ENCODE measurements around the gene PRSS38. TPM values are rescaled to one million over a fixed set of nuclear protein-coding genes. Genes with fewer than 3 reads are reported as not detected.

Gene PRSS38
- total and polyA plus RNA-seq, 2 donors from 2014 or later, result not detected

DNA sequence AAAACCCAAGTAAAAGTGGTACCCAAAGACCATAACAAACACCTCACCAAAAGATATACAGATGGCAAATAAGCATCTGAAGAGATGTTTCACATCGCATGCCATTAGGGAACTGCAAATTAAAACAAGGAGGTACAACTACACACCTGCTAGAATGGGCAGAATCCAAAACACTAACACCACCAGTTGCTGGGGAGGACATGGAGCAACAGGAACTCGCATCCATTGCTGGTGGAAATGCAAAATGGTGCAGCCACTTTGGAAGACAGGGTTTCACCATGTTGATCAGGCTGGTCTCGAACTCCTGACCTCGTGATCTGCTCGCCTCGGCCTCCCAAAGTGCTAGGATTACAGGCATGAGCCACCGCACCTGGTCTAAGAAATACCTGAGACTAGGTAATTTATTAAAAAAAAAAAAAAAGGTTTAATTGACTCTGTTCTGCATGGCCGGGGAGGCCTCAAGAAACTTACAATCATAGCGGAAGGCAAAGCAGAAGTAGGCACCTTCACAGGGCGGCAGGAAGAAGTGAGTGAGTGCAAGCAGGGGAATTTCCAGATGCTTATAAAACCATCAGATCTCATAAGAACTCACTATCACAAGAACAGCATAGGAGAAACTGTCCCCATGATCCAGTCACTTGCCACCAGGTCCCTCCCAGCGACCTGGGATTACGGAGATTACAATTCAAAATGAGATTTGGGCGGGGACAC is 30.2 kb upstream of the PRSS38 start:
- intact Hi-C loops (cut with DNase I), result no loop called here
- H3K9ac ChIP-seq (ENCODE audit: low read length in 3 of 3), result no peak overlapping the region
- DNase-seq (no peak), FAIRE-seq (no peak)
- TF ChIP-seq, protein P1, sequence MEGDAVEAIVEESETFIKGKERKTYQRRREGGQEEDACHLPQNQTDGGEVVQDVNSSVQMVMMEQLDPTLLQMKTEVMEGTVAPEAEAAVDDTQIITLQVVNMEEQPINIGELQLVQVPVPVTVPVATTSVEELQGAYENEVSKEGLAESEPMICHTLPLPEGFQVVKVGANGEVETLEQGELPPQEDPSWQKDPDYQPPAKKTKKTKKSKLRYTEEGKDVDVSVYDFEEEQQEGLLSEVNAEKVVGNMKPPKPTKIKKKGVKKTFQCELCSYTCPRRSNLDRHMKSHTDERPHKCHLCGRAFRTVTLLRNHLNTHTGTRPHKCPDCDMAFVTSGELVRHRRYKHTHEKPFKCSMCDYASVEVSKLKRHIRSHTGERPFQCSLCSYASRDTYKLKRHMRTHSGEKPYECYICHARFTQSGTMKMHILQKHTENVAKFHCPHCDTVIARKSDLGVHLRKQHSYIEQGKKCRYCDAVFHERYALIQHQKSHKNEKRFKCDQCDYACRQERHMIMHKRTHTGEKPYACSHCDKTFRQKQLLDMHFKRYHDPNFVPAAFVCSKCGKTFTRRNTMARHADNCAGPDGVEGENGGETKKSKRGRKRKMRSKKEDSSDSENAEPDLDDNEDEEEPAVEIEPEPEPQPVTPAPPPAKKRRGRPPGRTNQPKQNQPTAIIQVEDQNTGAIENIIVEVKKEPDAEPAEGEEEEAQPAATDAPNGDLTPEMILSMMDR (IDR thresholded peaks at IDR 0.05; ENCODE audit: borderline replicate concordance, extremely low read depth, insufficient read depth), result no peak
- no peaks in the 10 kb centered on the region for H3K9me3 ChIP-seq (ENCODE audit: control insufficient read depth in 2 of 3, insufficient read depth in 1 of 3, low read length in 3 of 3)
- no peak overlapping the region for H3K27ac ChIP-seq (ENCODE audit: low read depth in 2 of 2, low read length in 2 of 2)
- no peak overlapping the region for H3K4me3 ChIP-seq (ENCODE audit: low read length in 3 of 3)
- peaks cover 0 to 11% (median 3%) of the 10 kb centered on the region in 3 donors for H3K4me1 ChIP-seq (ENCODE audit: control insufficient read depth in 2 of 3, insufficient read depth in 2 of 3, low read depth in 1 of 3, low read length in 3 of 3)
- H3K27me3 ChIP-seq (ENCODE audit: control insufficient read depth, insufficient read depth, low read length), result no peaks in the 10 kb centered on the region
- H3K36me3 ChIP-seq (ENCODE audit: control insufficient read depth in 2 of 3, insufficient read depth in 3 of 3, low read length in 3 of 3), result no peaks in the 10 kb centered on the region

DNA sequence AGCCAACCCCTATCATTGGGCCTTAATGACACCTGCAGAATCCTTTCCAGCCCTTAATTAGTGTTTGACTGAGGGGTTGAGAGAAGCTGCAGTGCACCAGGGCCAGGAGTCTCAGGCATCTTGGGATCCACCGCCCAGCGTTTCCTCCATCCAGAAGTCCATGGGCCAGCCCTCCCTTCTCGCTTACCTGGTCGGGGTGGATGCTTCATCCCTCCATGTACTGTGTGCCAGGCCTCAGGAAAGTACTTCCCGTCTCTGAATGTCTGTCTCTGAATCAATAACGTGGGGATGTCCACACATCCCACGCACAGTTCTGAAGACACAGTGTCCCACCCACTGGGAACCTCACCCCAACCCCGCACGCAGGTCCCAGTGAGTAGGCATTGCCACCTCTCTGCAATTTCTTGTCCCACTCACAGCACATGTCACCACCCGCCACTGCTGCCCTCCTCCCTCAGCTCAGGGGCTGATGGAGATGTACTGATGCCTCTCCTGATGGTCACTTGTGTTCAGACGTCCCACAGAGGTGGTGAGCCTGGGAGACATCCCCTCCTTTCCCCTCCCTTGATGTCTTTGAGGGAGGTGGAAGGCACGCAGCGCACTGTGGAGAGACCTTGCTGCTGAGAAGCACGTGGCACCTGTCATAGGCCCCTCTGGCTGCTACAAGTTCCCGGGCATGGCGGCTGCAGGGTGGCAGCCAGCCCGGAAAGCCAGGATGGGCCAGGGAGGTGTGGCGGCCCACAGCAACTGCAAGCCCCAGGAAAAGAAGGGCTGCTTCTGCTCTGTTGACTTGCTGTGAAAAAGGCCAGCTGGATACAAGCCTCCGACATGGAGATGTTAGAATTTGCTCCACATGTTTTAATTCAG is 29.4 kb upstream of the PRSS38 start:
- Histone ChIP-seq H3K27ac (ENCODE audit: low read depth in 2 of 2, low read length in 2 of 2) (no peak overlapping the region), H3K27me3 (ENCODE audit: control insufficient read depth, insufficient read depth, low read length) (no peaks in the 10 kb centered on the region), H3K4me1 (ENCODE audit: control insufficient read depth in 2 of 3, insufficient read depth in 2 of 3, low read depth in 1 of 3, low read length in 3 of 3) (peaks cover 0 to 11% (median 3%) of the 10 kb centered on the region in 3 donors), H3K9ac (ENCODE audit: low read length in 3 of 3) (no peak overlapping the region), H3K4me3 (ENCODE audit: low read length in 3 of 3) (peak overlapping the region in 1 of 3 donors; percentile 91), H3K36me3 (ENCODE audit: control insufficient read depth in 2 of 3, insufficient read depth in 3 of 3, low read length in 3 of 3) (no peaks in the 10 kb centered on the region), H3K9me3 (ENCODE audit: control insufficient read depth in 2 of 3, insufficient read depth in 1 of 3, low read length in 3 of 3) (no peaks in the 10 kb centered on the region)
- TF ChIP-seq, protein P1 (IDR thresholded peaks at IDR 0.05; ENCODE audit: borderline replicate concordance, extremely low read depth, insufficient read depth), result no peak
- intact Hi-C loops (cut with DNase I), result no loop called here
- FAIRE-seq (no peak), DNase-seq (peak in 1 of 5 donors; percentile 68)

DNA sequence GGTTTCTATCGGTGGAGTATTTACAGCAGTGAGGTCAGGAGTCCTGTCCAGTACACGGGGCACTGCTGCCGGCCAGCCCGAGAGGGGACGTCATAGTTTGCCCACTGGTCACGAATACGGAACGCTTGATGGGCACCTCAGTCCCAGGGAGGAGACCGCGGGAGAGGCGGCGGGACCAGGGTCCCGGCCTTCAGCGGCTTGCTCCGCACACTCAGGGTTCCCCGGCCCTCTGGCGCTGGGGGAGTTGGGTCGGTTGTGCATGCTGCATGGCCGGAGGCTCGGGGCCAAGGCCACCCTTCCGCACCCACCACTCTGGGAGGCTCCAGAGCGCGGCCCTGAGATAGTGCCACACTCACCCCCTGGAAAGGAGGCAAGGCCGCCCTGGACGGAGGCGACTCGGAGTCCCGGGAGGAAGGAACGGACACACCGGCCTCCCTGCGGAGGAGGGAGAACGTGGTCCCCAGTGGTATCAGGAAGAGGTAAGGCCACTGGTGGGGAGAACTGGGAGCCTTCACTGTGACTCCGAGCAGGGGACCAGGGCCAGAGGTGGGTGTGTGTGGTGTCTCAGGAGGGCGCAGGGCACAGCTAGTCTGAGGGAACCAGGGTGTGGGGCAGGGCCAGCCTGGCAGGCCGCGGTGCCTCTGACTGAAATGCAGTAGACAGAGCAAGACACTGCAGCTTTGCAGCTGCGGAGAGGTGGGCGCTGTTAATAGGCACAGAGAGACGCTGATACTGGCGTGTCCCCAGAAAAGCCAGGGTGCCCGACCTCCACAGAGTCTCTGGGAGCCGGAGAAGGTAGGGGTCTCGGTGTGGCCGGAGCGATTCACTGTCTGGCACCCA is 28.6 kb upstream of the PRSS38 start:
- TF ChIP-seq, protein P1 (IDR thresholded peaks at IDR 0.05; ENCODE audit: borderline replicate concordance, extremely low read depth, insufficient read depth), result no peak
- Histone ChIP-seq H3K9ac (ENCODE audit: low read length in 3 of 3) (peak overlapping the region in 1 of 3 donors; percentile 41), H3K36me3 (ENCODE audit: control insufficient read depth in 2 of 3, insufficient read depth in 3 of 3, low read length in 3 of 3) (no peaks in the 10 kb centered on the region), H3K9me3 (ENCODE audit: control insufficient read depth in 2 of 3, insufficient read depth in 1 of 3, low read length in 3 of 3) (no peaks in the 10 kb centered on the region), H3K27me3 (ENCODE audit: control insufficient read depth, insufficient read depth, low read length) (no peaks in the 10 kb centered on the region), H3K27ac (ENCODE audit: low read depth in 2 of 2, low read length in 2 of 2) (no peak overlapping the region), H3K4me3 (ENCODE audit: low read length in 3 of 3) (peak overlapping the region in 2 of 3 donors; percentile 73 to 91), H3K4me1 (ENCODE audit: control insufficient read depth in 2 of 3, insufficient read depth in 2 of 3, low read depth in 1 of 3, low read length in 3 of 3) (peaks cover 0 to 11% (median 3%) of the 10 kb centered on the region in 3 donors)
- FAIRE-seq (no peak), DNase-seq (peak in 4 of 5 donors; percentile 26 to 78 (median 54))
- intact Hi-C loops (cut with DNase I), result no loop called here
